Activated effector memory CD4-positive, alpha-beta T cell treated with anti-CD3 and anti-CD28 coated beads, Interleukin-2, amount 50 U/mL, for 16 hours (primary cell): ENCODE measurements around the gene FRMD4A.
A peak's percentile ranks its signal among the peaks of the same experiment; 100 is the strongest.
"Not testable (repeated sequence)": the region's sequence is repeated elsewhere in the genome, so short reads cannot be mapped to it uniquely, and the experiment has no call there.

ENCODE experiments used
- DNase-seq: peaks from one replicate; pipeline ENCODE4 v3.0.0-alpha.2; 2020

FRMD4A gene

GRCh38 chr10:13731799-13732198, 598.9 kb downstream of the FRMD4A start:
- DNase-seq = no peak

- no peak for DNase-seq
These were observed 599.8 kb downstream of the FRMD4A start for GRCh38 chr10:13730956-13731355.

GRCh38 chr10:13730306-13730652, 600.4 kb downstream of the FRMD4A start:
- DNase-seq = no peak

- DNase-seq = no peak
These were observed 601.0 kb downstream of the FRMD4A start for GRCh38 chr10:13729586-13730305.

GRCh38 chr10:13728898-13729535, 601.7 kb downstream of the FRMD4A start:
- no peak for DNase-seq

- DNase-seq = no peak
These were observed 605.1 kb downstream of the FRMD4A start for GRCh38 chr10:13725594-13725993.

GRCh38 chr10:13724484-13724883, 606.2 kb downstream of the FRMD4A start:
- no peak for DNase-seq

- no peak for DNase-seq
These were observed 607.7 kb downstream of the FRMD4A start for GRCh38 chr10:13722747-13723653.

- no peak for DNase-seq
These were observed 609.2 kb downstream of the FRMD4A start for GRCh38 chr10:13721486-13721885.

GRCh38 chr10:13720699-13721098, 610.0 kb downstream of the FRMD4A start:
- DNase-seq = no peak

- DNase-seq = no peak
These were observed 611.3 kb downstream of the FRMD4A start for GRCh38 chr10:13719425-13719824.

- DNase-seq = no peak
These were observed 611.9 kb downstream of the FRMD4A start for GRCh38 chr10:13718820-13719219.

- peak; percentile 69 for DNase-seq
These were observed 612.6 kb downstream of the FRMD4A start for GRCh38 chr10:13717936-13718772.

- no peak for DNase-seq
These were observed 613.2 kb downstream of the FRMD4A start for GRCh38 chr10:13717571-13717935.

- DNase-seq = no peak
These were observed 614.3 kb downstream of the FRMD4A start for GRCh38 chr10:13716081-13717071.

- DNase-seq = not testable (repeated sequence)
These were observed 615.1 kb downstream of the FRMD4A start for GRCh38 chr10:13715596-13715995.

GRCh38 chr10:13715100-13715499, 615.6 kb downstream of the FRMD4A start:
- DNase-seq = no peak

- DNase-seq = no peak
These were observed 617.7 kb downstream of the FRMD4A start for GRCh38 chr10:13712837-13713581.

GRCh38 chr10:13712476-13712836, 618.3 kb downstream of the FRMD4A start:
- DNase-seq = no peak

GRCh38 chr10:13711291-13711690, 619.4 kb downstream of the FRMD4A start:
- no peak for DNase-seq
